Measurements from ENCODE around the gene SH2D3C.
A peak's percentile ranks its signal among the peaks of the same experiment; 100 is the strongest.

Gene SH2D3C

DNA sequence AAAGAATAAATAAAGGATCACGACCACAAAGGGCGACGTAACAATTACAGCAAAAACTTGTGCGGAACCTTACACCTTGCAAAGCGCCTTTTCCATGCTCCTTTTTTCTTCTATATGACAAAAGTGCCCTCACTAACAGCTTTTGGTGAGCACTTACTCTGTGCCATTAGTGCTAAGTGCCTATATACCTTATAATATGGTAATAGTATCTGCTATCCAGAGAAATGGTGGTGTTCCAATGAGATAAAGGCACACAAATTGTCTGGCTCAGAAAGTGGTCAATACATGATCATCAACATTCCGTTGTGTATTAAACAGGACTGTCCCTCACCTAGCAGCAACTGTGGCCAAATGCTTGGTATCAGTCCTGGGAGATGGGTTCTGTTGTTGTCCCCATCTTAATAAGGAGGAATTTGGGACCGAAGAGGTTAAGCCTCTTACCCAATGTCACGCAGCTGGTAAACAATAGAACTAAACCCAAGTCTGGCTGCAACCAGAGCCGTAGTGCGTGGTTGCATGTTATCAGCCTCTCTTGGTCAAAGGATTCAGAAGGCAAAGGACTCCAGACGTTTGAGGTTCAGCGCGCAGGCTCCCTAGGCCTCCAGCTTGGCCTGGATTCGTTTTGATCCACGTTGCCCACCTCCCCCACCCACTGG lies 42.8 kb downstream of the SH2D3C start:
- no peak for DNase-seq

DNA sequence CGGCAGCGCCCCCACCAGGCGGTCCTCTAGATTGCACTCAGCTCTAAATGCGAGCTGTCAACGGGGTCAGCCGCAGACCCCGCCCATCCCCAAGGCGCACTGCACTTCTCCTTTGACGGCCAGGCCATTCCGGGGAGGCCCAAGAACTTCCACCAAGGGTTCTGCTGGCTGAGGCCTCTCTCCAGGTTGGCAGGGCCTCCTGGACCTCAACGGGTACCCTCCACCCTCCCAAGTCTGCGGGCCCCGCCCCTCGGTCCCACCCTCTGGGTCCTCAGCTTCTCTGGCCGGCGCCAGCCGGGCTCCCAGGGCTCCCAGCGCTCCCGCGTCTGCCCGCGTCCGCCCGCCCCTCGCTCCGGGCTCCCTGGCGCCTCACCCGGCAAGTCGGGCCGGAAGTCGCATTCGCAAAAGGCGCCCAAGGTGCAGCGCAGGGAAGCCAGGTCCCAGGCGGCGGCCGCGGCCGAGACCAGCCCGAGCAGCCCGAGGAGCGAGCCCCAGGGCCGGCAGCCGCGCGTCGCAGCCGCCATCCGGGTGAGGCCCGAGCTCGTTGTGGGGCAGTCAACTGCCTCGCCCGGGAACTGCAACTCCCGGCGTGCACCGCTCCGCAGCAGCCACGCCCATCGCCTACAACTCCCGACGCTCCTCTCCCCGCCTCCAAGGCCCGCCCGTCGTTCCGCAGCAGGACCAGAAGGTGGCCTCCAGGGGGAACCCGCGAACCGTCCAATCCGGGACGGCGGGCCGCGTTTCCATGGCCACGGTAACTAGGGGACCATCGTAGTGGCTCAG lies 43.5 kb downstream of the SH2D3C start, which contains the start of gene TOR2A:
TSS of gene TOR2A (minus strand) at position 548 of the 783 bp plus-strand sequence. CDS start at position 524, 24 bp downstream.
- DNase-seq: peak; percentile 96 to 97

GRCh38 chr9:127734247-127734746 lies 44.2 kb downstream of the SH2D3C start:
- DNase-seq: no peak

DNA sequence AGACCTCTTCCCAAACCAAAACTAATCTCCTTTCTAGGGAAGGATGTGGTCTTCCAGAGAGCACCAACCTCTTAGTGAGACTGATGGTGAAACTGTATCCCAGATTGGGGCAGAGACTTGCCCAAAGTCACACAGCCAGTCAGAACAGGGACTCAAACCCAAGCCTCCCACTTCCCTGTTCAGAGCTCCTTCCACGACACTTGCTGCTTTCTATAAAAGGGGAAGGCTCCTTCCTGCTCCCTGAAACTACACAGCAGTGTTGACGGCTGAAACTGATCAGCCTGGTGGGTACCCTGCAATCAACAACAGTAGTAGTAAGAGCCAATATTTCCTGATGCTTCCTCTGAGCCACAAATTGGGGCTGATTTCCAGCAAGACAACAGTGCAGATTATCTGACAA lies 44.9 kb downstream of the SH2D3C start:
- no peak for DNase-seq

DNA sequence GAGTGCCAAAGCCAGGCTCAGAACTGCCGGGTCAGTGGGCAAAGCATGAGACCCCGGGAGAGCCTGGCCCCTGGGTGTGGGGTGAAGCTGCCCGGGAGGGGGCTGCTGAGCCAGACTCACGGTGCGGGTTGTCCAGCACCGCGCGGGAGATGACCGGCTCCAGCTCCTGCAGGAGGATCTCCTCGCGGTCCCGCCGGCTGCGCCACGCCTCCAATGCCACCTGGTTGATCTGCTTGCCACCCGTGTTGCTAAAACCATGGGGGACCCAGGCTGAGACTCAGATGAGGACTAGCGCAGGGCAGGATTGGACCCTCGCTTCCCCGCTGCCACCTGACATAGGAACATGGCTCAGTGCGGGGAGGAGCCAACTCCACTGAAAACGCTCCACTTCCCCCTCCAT lies 46.0 kb downstream of the SH2D3C start:
- DNase-seq: no peak

DNA sequence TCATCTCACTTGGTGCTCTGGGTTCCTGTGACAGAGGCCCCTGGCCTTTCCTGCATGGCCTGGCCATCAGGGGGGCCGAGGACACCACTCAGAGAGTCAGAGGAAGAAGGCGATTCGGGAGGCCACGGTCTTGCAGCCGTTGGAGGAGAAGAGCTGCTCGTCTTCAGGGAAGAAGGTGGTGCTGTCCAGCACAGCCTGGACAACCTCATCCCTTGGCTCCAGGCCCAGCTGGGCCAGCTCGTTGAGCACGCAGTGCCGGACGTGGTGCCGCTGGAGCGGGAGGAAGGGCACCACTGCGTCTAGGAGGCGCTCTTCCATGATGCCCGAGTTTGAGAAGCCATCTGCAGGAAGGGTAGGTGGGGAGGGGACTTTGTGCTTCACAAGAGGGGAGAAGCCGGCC lies 46.5 kb downstream of the SH2D3C start:
- no peak for DNase-seq

- no peak for DNase-seq
Observed at GRCh38 chr9:127730799-127731410, 47.6 kb downstream of the SH2D3C start.

DNA sequence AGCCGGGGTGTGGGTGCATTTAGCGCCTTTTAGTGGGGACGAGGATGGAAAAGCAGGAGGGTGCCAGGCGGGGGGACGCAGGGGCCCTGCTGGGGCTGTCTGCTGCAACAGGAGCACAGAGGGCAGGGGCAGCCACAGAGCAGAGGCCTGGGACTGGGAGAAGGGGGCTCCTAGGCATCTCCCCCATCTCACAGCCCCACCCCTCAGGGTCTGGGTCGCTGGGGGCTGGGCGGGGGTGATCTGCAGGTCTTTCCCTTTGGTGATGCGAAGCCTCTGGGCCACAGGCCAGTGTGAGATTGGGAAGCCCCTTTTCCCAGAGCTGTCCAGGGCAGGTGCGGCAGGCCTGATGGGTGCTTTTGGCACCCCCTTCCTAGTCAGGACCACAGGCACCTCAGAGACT lies 48.2 kb downstream of the SH2D3C start:
- DNase-seq: no peak

GRCh38 chr9:127729522-127730256 lies 48.8 kb downstream of the SH2D3C start:
- DNase-seq: no peak

GRCh38 chr9:127728808-127729207 lies 49.7 kb downstream of the SH2D3C start:
- DNase-seq: no peak

DNA sequence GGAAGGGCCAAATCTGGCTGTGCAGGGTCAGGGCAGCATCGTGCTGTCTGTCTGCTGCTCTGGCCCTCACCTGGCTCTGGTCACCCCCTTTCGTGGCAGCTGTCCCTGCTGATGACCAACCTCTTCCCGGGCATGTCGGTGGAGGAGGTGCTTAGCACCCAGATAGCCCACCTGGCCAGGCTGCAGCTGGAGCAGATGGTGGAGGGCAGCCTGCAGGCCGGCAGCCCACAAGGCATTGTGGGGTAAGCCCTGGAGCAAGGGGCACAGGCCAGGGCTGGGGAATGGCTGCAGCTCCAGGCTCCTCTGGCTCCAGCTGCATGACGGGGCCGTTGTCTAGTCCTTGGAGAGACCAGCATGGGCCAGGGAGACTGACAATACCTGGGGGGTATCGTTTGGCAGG lies 51.6 kb downstream of the SH2D3C start:
- DNase-seq: no peak

- no peak for DNase-seq
Observed at GRCh38 chr9:127724012-127724411, 54.5 kb downstream of the SH2D3C start.

DNA sequence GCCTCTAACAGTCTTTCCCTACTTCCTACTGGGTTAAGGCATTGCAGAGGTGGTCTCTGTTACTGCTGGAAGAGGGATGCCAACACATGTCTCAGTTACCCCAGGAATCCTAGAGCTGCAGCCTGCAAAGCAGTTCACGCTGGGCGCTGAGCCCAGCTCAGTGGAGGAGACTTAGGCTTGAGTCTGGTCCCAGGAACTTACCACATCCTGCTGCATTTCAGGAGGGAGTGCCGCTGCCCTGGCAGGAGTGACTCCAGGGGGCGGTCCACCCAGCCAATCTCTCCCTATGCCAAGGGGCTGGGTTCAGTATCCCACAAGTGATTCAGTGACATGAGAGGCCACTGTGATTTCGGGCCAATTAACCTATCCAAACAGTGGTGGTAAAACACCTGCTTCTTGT lies 55.0 kb downstream of the SH2D3C start:
- DNase-seq: no peak

DNA sequence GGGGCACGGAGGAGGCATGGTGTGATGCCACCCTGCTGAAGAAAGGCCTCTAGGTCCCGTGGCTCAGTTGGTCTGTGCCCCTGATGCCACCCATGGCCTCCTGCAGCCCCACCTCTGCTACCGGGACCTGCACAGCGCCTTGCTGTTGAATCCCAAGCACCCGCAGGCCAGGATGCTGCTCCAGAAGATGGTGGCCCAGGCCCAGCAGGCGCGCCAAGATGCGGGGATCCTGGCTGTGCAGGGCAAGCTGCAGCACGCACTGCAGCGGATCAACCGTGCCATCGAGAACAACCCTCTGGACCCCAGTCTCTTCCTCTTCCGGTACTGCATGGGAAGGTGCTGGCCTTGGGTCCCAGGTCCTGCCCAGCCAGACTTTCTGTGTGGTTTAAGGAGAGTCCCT lies 55.5 kb downstream of the SH2D3C start:
- no peak for DNase-seq

GRCh38 chr9:127722055-127722745 lies 56.3 kb downstream of the SH2D3C start:
- no peak for DNase-seq

- no peak for DNase-seq
Observed at GRCh38 chr9:127721391-127721821, 57.1 kb downstream of the SH2D3C start.

DNA sequence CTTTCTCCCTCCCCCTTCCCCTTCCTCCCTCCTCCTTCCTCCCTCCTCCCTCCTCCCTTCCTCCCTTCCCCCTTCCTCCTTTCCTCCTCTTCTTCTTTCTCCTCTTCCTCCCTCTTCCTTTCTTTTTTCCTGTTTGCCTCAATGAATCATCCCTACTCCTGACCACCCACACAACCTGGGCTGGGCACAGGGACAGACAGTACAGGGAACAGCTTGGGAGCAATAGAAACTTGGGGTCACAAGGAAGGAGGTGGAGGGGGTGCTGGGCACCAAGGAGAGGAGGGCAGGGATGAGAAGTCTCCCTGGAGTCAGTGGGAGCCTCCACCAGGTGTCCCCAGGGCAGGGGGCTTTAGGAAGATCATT lies 57.6 kb downstream of the SH2D3C start:
- no peak for DNase-seq

- no peak for DNase-seq
Observed at GRCh38 chr9:127720031-127720864, 58.2 kb downstream of the SH2D3C start.

GRCh38 chr9:127717766-127718165 lies 60.7 kb downstream of the SH2D3C start:
- no peak for DNase-seq

DNA sequence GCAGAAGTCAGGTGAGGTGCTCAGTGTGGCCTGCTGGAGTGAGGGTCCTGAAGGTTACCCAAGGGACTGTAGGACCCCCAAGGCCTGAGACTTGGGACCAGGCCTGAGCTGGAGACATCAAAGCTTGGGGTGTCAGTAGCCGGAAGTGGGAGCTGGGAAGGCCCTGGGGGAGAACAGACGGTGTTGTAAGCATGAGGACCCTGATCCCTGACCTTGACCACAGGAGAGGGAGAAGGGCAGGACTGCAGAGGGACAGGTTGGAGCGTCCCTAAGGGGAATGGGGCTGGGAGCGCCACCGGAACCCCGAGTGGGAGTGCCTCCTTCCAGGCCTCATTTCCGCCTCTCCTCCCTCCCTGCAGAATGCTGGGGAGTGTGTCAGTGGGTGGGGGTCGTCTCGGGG lies 62.1 kb downstream of the SH2D3C start:
- DNase-seq: no peak

Measured in bone marrow (tissue), 2 donors.